H9 (cell line): Measurements from ENCODE around the gene PRRX2. TPM values are rescaled to one million over a fixed set of nuclear protein-coding genes. Genes with fewer than 3 reads are reported as not detected.

ENCODE experiments used
- DNase-seq: peaks from one replicate; pipeline ENCODE4 v3.0.0-alpha.2; 2017
- H2AFZ ChIP-seq: one replicate; pipeline ENCODE4 v1.6.1; 2013; ENCODE audit warnings: mild to moderate bottlenecking, low read length, control low read depth, moderate library complexity
- H2AK5ac ChIP-seq: 2 replicates; pipeline ENCODE4 v1.6.1; 2013; ENCODE audit warnings: low read length, control low read depth, mixed read lengths; ENCODE audit not compliant: insufficient read length
- H2BK120ac ChIP-seq: one replicate; pipeline ENCODE4 v1.6.1; 2013; ENCODE audit warnings: low read depth, mild to moderate bottlenecking, low read length, control low read depth, inconsistent platforms; ENCODE audit not compliant: poor library complexity, severe bottlenecking
- H2BK12ac ChIP-seq: 2 replicates; pipeline ENCODE4 v1.6.1; 2013; ENCODE audit warnings: low read length, control low read depth, mixed read lengths, low read depth; ENCODE audit not compliant: insufficient read length
- H2BK15ac ChIP-seq: 2 replicates; pipeline ENCODE4 v1.6.1; 2013; ENCODE audit warnings: low read depth, low read length, control low read depth
- H2BK20ac ChIP-seq: one replicate; pipeline ENCODE4 v1.6.1; 2013; ENCODE audit warnings: low read depth, mild to moderate bottlenecking, low read length, control low read depth, inconsistent platforms; ENCODE audit not compliant: poor library complexity, severe bottlenecking
- H2BK5ac ChIP-seq: 2 replicates; pipeline ENCODE4 v1.6.1; 2013; ENCODE audit warnings: low read length, control low read depth, mixed read lengths; ENCODE audit not compliant: insufficient read length
- H3K14ac ChIP-seq: 2 replicates; pipeline ENCODE4 v1.6.1; 2013; ENCODE audit warnings: low read length, control low read depth; ENCODE audit not compliant: insufficient read depth
- H3K18ac ChIP-seq: 2 replicates; pipeline ENCODE4 v1.6.1; 2013; ENCODE audit warnings: low read depth, mild to moderate bottlenecking, mixed read lengths, low read length, control low read depth; ENCODE audit not compliant: insufficient read length
- H3K23ac ChIP-seq: 2 replicates; pipeline ENCODE4 v1.6.1; 2013; ENCODE audit warnings: low read length, control low read depth, mixed read lengths, low read depth; ENCODE audit not compliant: insufficient read length
- H3K23me2 ChIP-seq: 2 replicates; pipeline ENCODE4 v1.6.1; 2013; ENCODE audit warnings: low read depth, mild to moderate bottlenecking, mixed read lengths, low read length, control low read depth; ENCODE audit not compliant: insufficient read length, poor library complexity, severe bottlenecking
- H3K27ac ChIP-seq: 2 replicates; pipeline ENCODE4 v1.5.1; 2013; ENCODE audit warnings: low read length, control low read depth, mixed read lengths, low read depth; ENCODE audit not compliant: insufficient read length
- H3K27me3 ChIP-seq: 2 replicates; pipeline ENCODE4 v1.6.1; 2013; ENCODE audit warnings: low read length, control low read depth, inconsistent platforms; ENCODE audit not compliant: insufficient read depth
- H3K4ac ChIP-seq: 2 replicates; pipeline ENCODE4 v1.6.1; 2013; ENCODE audit warnings: low read depth, mild to moderate bottlenecking, control low read depth, inconsistent platforms, low read length, moderate library complexity
- H3K4me1 ChIP-seq: 2 replicates; pipeline ENCODE4 v1.6.1; 2013; ENCODE audit warnings: low read length, control low read depth, inconsistent platforms; ENCODE audit not compliant: insufficient read depth
- H3K4me2 ChIP-seq: 2 replicates; pipeline ENCODE4 v1.6.1; 2013; ENCODE audit warnings: low read length, control low read depth, mixed read lengths; ENCODE audit not compliant: insufficient read length, insufficient read depth
- H3K56ac ChIP-seq: 2 replicates; pipeline ENCODE4 v1.6.1; 2013; ENCODE audit warnings: low read depth, mild to moderate bottlenecking, mixed read lengths, low read length, control low read depth; ENCODE audit not compliant: insufficient read length
- H3K79me1 ChIP-seq: 2 replicates; pipeline ENCODE4 v1.6.1; 2013; ENCODE audit warnings: low read depth, mild to moderate bottlenecking, moderate library complexity, low read length, control low read depth, inconsistent platforms; ENCODE audit not compliant: insufficient read depth, poor library complexity, severe bottlenecking
- H3K79me2 ChIP-seq: 2 replicates; pipeline ENCODE4 v1.6.1; 2013; ENCODE audit warnings: low read length, control low read depth, inconsistent platforms; ENCODE audit not compliant: insufficient read depth
- H3K9ac ChIP-seq: 2 replicates; pipeline ENCODE4 v1.6.1; 2013; ENCODE audit warnings: low read length, control low read depth, mixed read lengths; ENCODE audit not compliant: insufficient read length; ENCODE audit errors: extremely low read depth
- H3K9me3 ChIP-seq: one replicate; pipeline ENCODE4 v1.6.1; 2013; ENCODE audit warnings: low read depth, low read length, inconsistent platforms; ENCODE audit not compliant: control insufficient read depth
- H3T11ph ChIP-seq: one replicate; pipeline ENCODE4 v1.6.1; 2013; ENCODE audit warnings: mild to moderate bottlenecking, low read length, control low read depth, inconsistent platforms
- H4K20me1 ChIP-seq: one replicate; pipeline ENCODE4 v1.6.1; 2013; ENCODE audit not compliant: control insufficient read depth, insufficient read length, insufficient read depth
- H4K5ac ChIP-seq: 2 replicates; pipeline ENCODE4 v1.6.1; 2013; ENCODE audit warnings: low read depth, mild to moderate bottlenecking, mixed read lengths, low read length, control low read depth; ENCODE audit not compliant: insufficient read length
- H4K8ac ChIP-seq: replicated peaks from 2 replicates; pipeline ENCODE4 v1.6.1; 2013; ENCODE audit warnings: low read length, control low read depth, mixed read lengths, low read depth; ENCODE audit not compliant: insufficient read length
- H4K91ac ChIP-seq: 2 replicates; pipeline ENCODE4 v1.6.1; 2013; ENCODE audit warnings: low read depth, mild to moderate bottlenecking, moderate library complexity, mixed read lengths, low read length, control low read depth; ENCODE audit not compliant: insufficient read length
- H3K27ac Mint-ChIP-seq, 3 experiments: 2 replicates in 2 of 3; 3 replicates in 1 of 3; pipeline ENCODE4 v1.8.0; 2020 to 2021; ENCODE audit warnings: mixed read lengths in 3 of 3, mild to moderate bottlenecking in 1 of 3, moderate library complexity in 1 of 3
- H3K27me3 Mint-ChIP-seq: 2 replicates; pipeline ENCODE4 v1.8.0; 2021; ENCODE audit warnings: low read depth, mild to moderate bottlenecking, moderate library complexity, mixed read lengths
- H3K36me3 Mint-ChIP-seq, 3 experiments: 2 replicates in 2 of 3; 3 replicates in 1 of 3; pipeline ENCODE4 v1.8.0; 2020 to 2021; ENCODE audit warnings: low read depth in 3 of 3, mixed read lengths in 3 of 3; ENCODE audit not compliant: insufficient read depth in 1 of 3
- H3K4me1 Mint-ChIP-seq, 2 experiments: 2 replicates each; pipeline ENCODE4 v1.8.0; 2020; ENCODE audit warnings: mixed read lengths in 2 of 2
- H3K4me3 Mint-ChIP-seq, 2 experiments: 2 replicates in 1 of 2; 3 replicates in 1 of 2; pipeline ENCODE4 v1.8.0; 2020 to 2021; ENCODE audit warnings: mild to moderate bottlenecking in 2 of 2, mixed read lengths in 2 of 2, moderate library complexity in 1 of 2
- H3K9me3 Mint-ChIP-seq, 2 experiments: 2 replicates in 1 of 2; 3 replicates in 1 of 2; pipeline ENCODE4 v1.8.0; 2020; ENCODE audit warnings: mild to moderate bottlenecking in 2 of 2, mixed read lengths in 2 of 2, moderate library complexity in 1 of 2
- WGBS: extraction: QIAGEN DNeasy Blood & Tissue Kit; methylation state at CpG from one replicate; pipeline ENCODE4 v1.1.7; 2013; ENCODE audit warnings: missing lambda C conversion rate, low lambda C conversion rate, mixed read lengths; ENCODE audit not compliant: insufficient read length; ENCODE audit errors: extremely low coverage; 5-methylcytosine and 5-hydroxymethylcytosine counted together
- total RNA-seq: library from RNA; stranded (reverse); gene quantifications from 2 replicates; pipeline ENCODE4 v1.2.1, GENCODE V29; 2021
- TF ChIP-seq, protein P1 (sequence below): fragments of 200-600 bp; sonication (generic); conservative IDR thresholded peaks from 3 replicates; pipeline ENCODE4 v1.8.0; 2021; ENCODE audit warnings: antibody characterized with exemption, mild to moderate bottlenecking

PRRX2 gene
- total RNA-seq, 1 experiment from 2014 or later = 3.9 TPM

DNA sequence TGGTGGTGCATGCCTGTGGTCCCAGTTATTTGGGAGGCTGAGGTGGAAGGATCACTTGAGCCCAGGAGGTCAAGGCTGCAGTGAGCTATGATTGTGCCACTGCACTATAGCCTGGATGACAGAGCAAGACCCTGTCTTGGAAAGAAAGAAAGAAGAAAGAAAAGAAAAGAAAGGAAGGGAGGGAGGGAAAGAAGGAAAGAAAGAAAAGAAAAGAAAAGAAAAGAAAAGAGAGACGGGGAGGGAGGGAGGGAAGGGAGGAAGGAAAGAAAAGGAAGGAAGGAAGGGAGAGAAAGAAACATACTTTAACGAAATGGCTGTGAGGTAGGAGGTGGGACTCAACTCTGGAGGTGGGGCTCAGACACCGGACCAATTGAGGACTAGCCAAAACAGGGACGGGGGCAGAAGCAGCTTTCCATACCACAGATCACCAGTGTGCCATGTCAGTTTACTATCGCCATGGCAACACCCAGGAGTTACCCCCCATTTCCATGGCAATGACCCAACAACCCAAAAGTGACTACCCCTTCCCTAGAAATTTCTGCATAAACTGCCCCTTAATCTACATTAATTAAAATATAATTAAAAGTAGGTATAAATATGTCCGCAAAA is 66.1 kb downstream of the PRRX2 start:
- Histone ChIP-seq H3K14ac (no peak overlapping the region), H3K4me1 (no peaks in the 10 kb centered on the region), H3K79me1 (no peaks in the 10 kb centered on the region), H3K79me2 (no peaks in the 10 kb centered on the region), H2AK5ac (no peak overlapping the region), H3K27me3 (no peaks in the 10 kb centered on the region), H3K56ac (no peak overlapping the region), H3K18ac (no peak overlapping the region), H3K4ac (no peak overlapping the region), H2BK120ac (no peak overlapping the region), H2BK20ac (no peak overlapping the region), H2BK12ac (no peak overlapping the region), H4K91ac (no peak overlapping the region), H2BK15ac (no peak overlapping the region), H4K20me1 (no peaks in the 10 kb centered on the region), H3K23ac (no peak overlapping the region), H2BK5ac (no peak overlapping the region), H4K8ac (no peak overlapping the region), H4K5ac (no peak overlapping the region), H3T11ph (no peak overlapping the region), H3K23me2 (no peaks in the 10 kb centered on the region), H2AFZ (no peak overlapping the region), H3K4me2 (no peak overlapping the region), H3K9me3 (no peaks in the 10 kb centered on the region), H3K9ac (no peak overlapping the region), H3K27ac (no peak overlapping the region)
- Mint-ChIP-seq H3K4me3 (no peak overlapping the region), H3K27ac (no peak overlapping the region; a peak in 1 of 7 replicates), H3K9me3 (no peaks in the 10 kb centered on the region), H3K4me1 (peaks cover 3 to 11% of the 10 kb centered on the region in 2 experiments), H3K36me3 (no peaks in the 10 kb centered on the region), H3K27me3 (peaks cover 2% of the 10 kb centered on the region)
- no CpG with 5 or more reads among the region's 6 CpGs for WGBS
- DNase-seq = no peak
- TF ChIP-seq, protein P1, sequence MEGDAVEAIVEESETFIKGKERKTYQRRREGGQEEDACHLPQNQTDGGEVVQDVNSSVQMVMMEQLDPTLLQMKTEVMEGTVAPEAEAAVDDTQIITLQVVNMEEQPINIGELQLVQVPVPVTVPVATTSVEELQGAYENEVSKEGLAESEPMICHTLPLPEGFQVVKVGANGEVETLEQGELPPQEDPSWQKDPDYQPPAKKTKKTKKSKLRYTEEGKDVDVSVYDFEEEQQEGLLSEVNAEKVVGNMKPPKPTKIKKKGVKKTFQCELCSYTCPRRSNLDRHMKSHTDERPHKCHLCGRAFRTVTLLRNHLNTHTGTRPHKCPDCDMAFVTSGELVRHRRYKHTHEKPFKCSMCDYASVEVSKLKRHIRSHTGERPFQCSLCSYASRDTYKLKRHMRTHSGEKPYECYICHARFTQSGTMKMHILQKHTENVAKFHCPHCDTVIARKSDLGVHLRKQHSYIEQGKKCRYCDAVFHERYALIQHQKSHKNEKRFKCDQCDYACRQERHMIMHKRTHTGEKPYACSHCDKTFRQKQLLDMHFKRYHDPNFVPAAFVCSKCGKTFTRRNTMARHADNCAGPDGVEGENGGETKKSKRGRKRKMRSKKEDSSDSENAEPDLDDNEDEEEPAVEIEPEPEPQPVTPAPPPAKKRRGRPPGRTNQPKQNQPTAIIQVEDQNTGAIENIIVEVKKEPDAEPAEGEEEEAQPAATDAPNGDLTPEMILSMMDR = no peak
